Natural killer cell (primary cell): ENCODE data around the gene RAB31. TPM values are rescaled to one million over a fixed set of nuclear protein-coding genes. Genes with fewer than 3 reads are reported as not detected.
"Not testable (repeated sequence)": the region's sequence is repeated elsewhere in the genome, so short reads cannot be mapped to it uniquely, and the experiment has no call there.

Source experiments
- ATAC-seq, 3 donors: fragments of 150-1000 bp in 2 of 3; fragments of 200-7000 bp in 1 of 3; cut with Tn5 transposase; 1 replicate in 1 of 3; 2 replicates in 2 of 3; pipeline ENCODE4 v1.10.0; 2021; ENCODE audit warnings: mild to moderate bottlenecking in 2 of 3, moderate library complexity in 2 of 3
- DNase-seq, 2 donors: peaks; one replicate each; pipeline versions ENCODE4 v3.0.0 to v3.0.0-alpha.2; 2013 to 2021; ENCODE audit warnings: mixed read lengths in 1 of 2
- H3K27ac ChIP-seq: one replicate; pipeline ENCODE4 v1.5.1; 2013; ENCODE audit warnings: mild to moderate bottlenecking, low read length
- H3K27me3 ChIP-seq: one replicate; pipeline ENCODE4 v1.6.1; 2013; ENCODE audit warnings: low read length; ENCODE audit not compliant: control insufficient read depth, insufficient read depth
- H3K36me3 ChIP-seq: one replicate; pipeline ENCODE4 v1.6.1; 2013; ENCODE audit warnings: low read length; ENCODE audit not compliant: control insufficient read depth, insufficient read depth
- H3K4me1 ChIP-seq: one replicate; pipeline ENCODE4 v1.6.1; 2013; ENCODE audit warnings: low read length; ENCODE audit not compliant: control insufficient read depth, insufficient read depth
- H3K4me3 ChIP-seq: one replicate; pipeline ENCODE4 v1.5.1; 2013; ENCODE audit warnings: low read length
- H3K9me3 ChIP-seq: one replicate; pipeline ENCODE4 v1.6.1; 2013; ENCODE audit warnings: low read length; ENCODE audit not compliant: control insufficient read depth, insufficient read depth
- H3K27ac Mint-ChIP-seq, 2 donors: one replicate each; pipeline ENCODE4 v1.8.0; 2022; ENCODE audit warnings: mild to moderate bottlenecking in 2 of 2, mixed read lengths in 2 of 2, moderate library complexity in 1 of 2
- H3K27me3 Mint-ChIP-seq, 2 donors: one replicate each; pipeline ENCODE4 v1.8.0; 2022; ENCODE audit warnings: low read depth in 2 of 2, mixed read lengths in 2 of 2
- H3K36me3 Mint-ChIP-seq: one replicate; pipeline ENCODE4 v1.8.0; 2022; ENCODE audit warnings: mixed read lengths
- H3K4me1 Mint-ChIP-seq, 2 donors: one replicate each; pipeline ENCODE4 v1.8.0; 2022; ENCODE audit warnings: mixed read lengths in 2 of 2
- H3K4me3 Mint-ChIP-seq: one replicate; pipeline ENCODE4 v1.8.0; 2022; ENCODE audit warnings: mild to moderate bottlenecking, moderate library complexity, mixed read lengths
- H3K9me3 Mint-ChIP-seq, 2 donors: one replicate each; pipeline ENCODE4 v1.8.0; 2022; ENCODE audit warnings: mixed read lengths in 2 of 2
- CTCF ChIP-seq: fragments of 200-600 bp; IDR thresholded peaks from one replicate; pipeline ENCODE4 v1.8.0; 2022; ENCODE audit warnings: antibody characterized with exemption
- WGBS: methylation state at CpG from one replicate; pipeline ENCODE4 v1.1.7; 2013; ENCODE audit warnings: missing lambda C conversion rate; ENCODE audit not compliant: insufficient coverage; 5-methylcytosine and 5-hydroxymethylcytosine counted together
- intact Hi-C: fragments of 100-400 bp; cut with micrococcal nuclease; formaldehyde crosslinking; loops from one replicate; pipeline ENCODE4 v1.14.2; 2022
- total RNA-seq, 4 donors: library from RNA; stranded (reverse); fragments of 120-200 nt in 1 of 4; gene quantifications; one replicate each; pipeline versions ENCODE4 v1.2.3 to v1.2.4, GENCODE V29; 2013 to 2022

RAB31 gene
- total RNA-seq, 3 donors from 2014 or later (not counting 1 experiment from before 2014, with no cell fraction given) = 5.3 to 26.1 (median 9.9) TPM

- Mint-ChIP-seq H3K27ac (no peak overlapping the region), H3K27me3 (peaks cover 11 to 20% of the 10 kb centered on the region in 2 donors), H3K9me3 (no peaks in the 10 kb centered on the region), H3K4me1 (peaks cover 6% of the 10 kb centered on the region in 2 donors), H3K36me3 (no peaks in the 10 kb centered on the region), H3K4me3 (no peak overlapping the region)
- Histone ChIP-seq H3K9me3 (no peaks in the 10 kb centered on the region), H3K27ac (no peak overlapping the region), H3K27me3 (no peaks in the 10 kb centered on the region), H3K4me1 (no peaks in the 10 kb centered on the region), H3K36me3 (no peaks in the 10 kb centered on the region), H3K4me3 (no peak overlapping the region)
- DNase-seq (no peak), ATAC-seq (no peak)
- TF ChIP-seq CTCF = no peak
- intact Hi-C loops = no loop called here
- WGBS = 86% methylated on average over 7 of the region's 7 CpGs
Measured at GRCh38 chr18:9671214-9671613, 36.9 kb upstream of the RAB31 start.

GRCh38 chr18:9673296-9674251 lies 34.5 kb upstream of the RAB31 start:
- no peak overlapping the region for H3K4me3 Mint-ChIP-seq
- H3K9me3 ChIP-seq = no peaks in the 10 kb centered on the region

DNA sequence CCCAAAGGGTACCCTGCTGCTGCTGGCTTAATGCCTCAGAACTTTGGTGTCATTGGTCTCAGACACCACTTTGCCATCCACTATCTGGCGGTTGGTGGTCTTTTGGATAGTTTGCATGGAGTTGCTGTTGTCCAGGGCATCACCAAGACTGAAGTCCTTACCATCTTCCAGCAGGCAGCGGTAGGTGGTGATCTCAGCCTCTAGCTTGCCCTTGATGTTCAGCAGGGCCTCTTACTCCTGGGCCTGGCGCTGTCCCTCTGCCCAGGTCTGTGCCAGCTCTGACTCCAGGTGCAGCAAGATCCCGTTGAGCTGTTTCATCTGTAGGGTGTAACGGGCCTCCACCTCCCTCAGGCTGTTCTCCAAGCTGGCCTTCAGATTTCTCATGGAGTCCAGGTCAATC lies 29.9 kb upstream of the RAB31 start:
- H3K4me1 Mint-ChIP-seq, H3K27me3 ChIP-seq, H3K4me1 ChIP-seq, H3K9me3 ChIP-seq, H3K36me3 Mint-ChIP-seq, H3K9me3 Mint-ChIP-seq, H3K27ac Mint-ChIP-seq, intact Hi-C loops, H3K4me3 ChIP-seq, ATAC-seq, DNase-seq, H3K4me3 Mint-ChIP-seq, H3K27ac ChIP-seq, H3K36me3 ChIP-seq: not testable (repeated sequence)
- 92% methylated on average over 5 of the region's 5 CpGs for WGBS
- peaks cover 11 to 30% of the 10 kb centered on the region in 2 donors for H3K27me3 Mint-ChIP-seq

More at GRCh38 chr18:9673296-9674251, 34.5 kb upstream of the RAB31 start:
- Mint-ChIP-seq H3K4me1 (peaks cover 6% of the 10 kb centered on the region in 2 donors), H3K36me3 (no peaks in the 10 kb centered on the region), H3K9me3 (no peaks in the 10 kb centered on the region), H3K27me3 (peaks cover 11 to 20% of the 10 kb centered on the region in 2 donors), H3K27ac (no peak overlapping the region)
- H3K36me3 ChIP-seq = no peaks in the 10 kb centered on the region
- no peaks in the 10 kb centered on the region for H3K27me3 ChIP-seq
- peak; percentile 66 to 92 (median 85) for ATAC-seq
- peak overlapping the region; percentile 47 for H3K27ac ChIP-seq
- no peaks in the 10 kb centered on the region for H3K4me1 ChIP-seq
- no peak for TF ChIP-seq CTCF
- 39% methylated on average over 7 of the region's 8 CpGs for WGBS
- intact Hi-C loops = loop anchor here (2.0 kb wide), 1 partner anchor 61 kb away; no protein-coding TSS in a partner anchor
- no peak overlapping the region for H3K4me3 ChIP-seq
- peak in 1 of 2 donors; percentile 44 for DNase-seq

GRCh38 chr18:9679125-9679524 lies 29.0 kb upstream of the RAB31 start:
- H3K4me3 Mint-ChIP-seq = no peak overlapping the region
- intact Hi-C loops = no loop called here

More at GRCh38 chr18:9679125-9679524, 29.0 kb upstream of the RAB31 start:
- no peak for TF ChIP-seq CTCF
- no peaks in the 10 kb centered on the region for H3K27me3 ChIP-seq
- Mint-ChIP-seq H3K27me3 (peaks cover 16 to 30% of the 10 kb centered on the region in 2 donors), H3K36me3 (no peaks in the 10 kb centered on the region), H3K9me3 (no peaks in the 10 kb centered on the region), H3K27ac (no peak overlapping the region), H3K4me1 (no peaks in the 10 kb centered on the region)
- no peaks in the 10 kb centered on the region for H3K4me1 ChIP-seq
- DNase-seq (no peak), ATAC-seq (no peak)
- H3K4me3 ChIP-seq = no peak overlapping the region
- WGBS = 91% methylated on average over 17 of the region's 17 CpGs
- no peaks in the 10 kb centered on the region for H3K9me3 ChIP-seq
- no peak overlapping the region for H3K27ac ChIP-seq
- no peaks in the 10 kb centered on the region for H3K36me3 ChIP-seq
